HepG2 (cell line): ENCODE results near the gene DOCK2. TPM values are rescaled to one million over a fixed set of nuclear protein-coding genes. Genes with fewer than 3 reads are reported as not detected.

Experiments
- ATAC-seq: fragments of 200-7000 bp; cut with Tn5 transposase; 3 replicates; pipeline ENCODE4 v1.9.1; 2020; ENCODE audit warnings: mild to moderate bottlenecking, moderate library complexity
- BruUV-seq: library from RNA; stranded (reverse); fragments of 400-500 nt; replicated peaks from 2 replicates; lab custom pipeline; 2021; lab: Mats Ljungman, UMichigan
- CTCF ChIA-PET: fragments of 300-600 bp; formaldehyde crosslinking; extraction: SDS; loops from one replicate; lab custom pipeline; 2021; ENCODE audit warnings: low total read pairs, inconsistent platforms, low intra/inter-chr PET ratio; lab: Yijun Ruan, JAX
- POLR2A ChIA-PET: fragments of 350-600 bp; sonication (Branson Sonifier 250); formaldehyde crosslinking; loops from one replicate; lab custom pipeline; 2020; ENCODE audit warnings: antibody characterized with exemption, inconsistent platforms; lab: Yijun Ruan, JAX
- DNase-seq: peaks from one replicate; pipeline ENCODE4 v3.0.0-alpha.2; 2015; ENCODE audit warnings: low spot score
- FAIRE-seq: peaks from 3 replicates; lab custom pipeline; 2011; peaks lifted over from hg19 to GRCh38; lab: Jason Lieb, UNC
- H2AFZ ChIP-seq: one replicate; pipeline ENCODE4 v1.6.1; 2011; ENCODE audit warnings: low read length, inconsistent platforms
- H3K27ac ChIP-seq: fragments of 300-600 bp; 3 replicates; pipeline ENCODE4 v1.8.0; 2011; ENCODE audit warnings: mixed run types, mild to moderate bottlenecking, mixed read lengths, low read length, inconsistent platforms; ENCODE audit not compliant: insufficient read depth; ENCODE audit errors: extremely low read length
- H3K27me3 ChIP-seq, 2 experiments: fragments of 200-600 bp in 1 of 2; 2 replicates in 1 of 2; 3 replicates in 1 of 2; pipeline versions ENCODE4 v1.6.0 to v1.8.0; 2011; ENCODE audit warnings: low read length in 2 of 2, mild to moderate bottlenecking in 2 of 2, moderate library complexity in 2 of 2, inconsistent platforms in 1 of 2; ENCODE audit not compliant: insufficient read depth in 2 of 2, control insufficient read depth in 1 of 2
- H3K36me3 ChIP-seq, 2 experiments: fragments of 200-600 bp in 1 of 2; replicated peaks in 1 of 2; 2 replicates in 1 of 2; 3 replicates in 1 of 2; pipeline versions ENCODE4 v1.5.1 to v1.8.0; 2011; ENCODE audit warnings: low read length in 2 of 2, inconsistent platforms in 1 of 2; ENCODE audit not compliant: insufficient read depth in 2 of 2, control insufficient read depth in 1 of 2
- H3K4me1 ChIP-seq: 2 replicates; pipeline ENCODE4 v1.5.1; 2012; ENCODE audit warnings: low read length, inconsistent platforms; ENCODE audit not compliant: insufficient read depth
- H3K4me2 ChIP-seq: 2 replicates; pipeline ENCODE4 v1.6.0; 2011; ENCODE audit warnings: low read depth, low read length, inconsistent platforms
- H3K4me3 ChIP-seq, 3 experiments: fragments of 200-600 bp in 1 of 3; sonication (generic), shearing (Covaris generic) in 1 of 3; replicated peaks in 1 of 3; 2 replicates each; pipeline ENCODE4 v1.5.1; 2011 to 2016; ENCODE audit warnings: low read length in 3 of 3, inconsistent platforms in 2 of 3, low read depth in 2 of 3, mild to moderate bottlenecking in 2 of 3, control low read depth in 1 of 3, mixed read lengths in 1 of 3; ENCODE audit not compliant: insufficient read depth in 1 of 3
- H3K79me2 ChIP-seq: one replicate; pipeline ENCODE4 v1.6.1; 2011; ENCODE audit warnings: low read length, inconsistent platforms; ENCODE audit not compliant: insufficient read depth
- H3K9ac ChIP-seq: 2 replicates; pipeline ENCODE4 v1.6.0; 2011; ENCODE audit warnings: mild to moderate bottlenecking, low read depth, low read length, inconsistent platforms; ENCODE audit not compliant: insufficient read depth
- H3K9me3 ChIP-seq: 2 replicates; pipeline ENCODE4 v1.5.1; 2012; ENCODE audit warnings: mild to moderate bottlenecking, low read length
- H4K20me1 ChIP-seq: 2 replicates; pipeline ENCODE4 v1.6.0; 2011; ENCODE audit warnings: inconsistent platforms, mild to moderate bottlenecking, low read length, moderate library complexity; ENCODE audit not compliant: insufficient read depth
- ASH2L ChIP-seq: fragments of 300-600, 200-600 bp; sonication (generic); IDR thresholded peaks from 2 replicates; pipeline ENCODE4 v1.7.0; 2017; ENCODE audit warnings: low read depth, mild to moderate bottlenecking, moderate library complexity, mixed read lengths, low read length; ENCODE audit not compliant: insufficient read length
- LBX2 ChIP-seq: sonication (generic); formaldehyde crosslinking; IDR thresholded peaks from 2 replicates; pipeline ENCODE4 v1.5.0; 2020; ENCODE audit warnings: missing genetic modification reagents, mild to moderate bottlenecking, borderline replicate concordance
- PAXIP1 ChIP-seq: sonication (generic); formaldehyde crosslinking; conservative IDR thresholded peaks from 2 replicates; pipeline ENCODE4 v1.4.0; 2020; ENCODE audit warnings: mild to moderate bottlenecking, missing genetic modification reagents, moderate library complexity
- PBX2 ChIP-seq: IDR thresholded peaks from 2 replicates; pipeline ENCODE4 v1.6.1; 2016; ENCODE audit warnings: control low read depth
- POLR2AphosphoS5 ChIP-seq: IDR thresholded peaks from 2 replicates; pipeline ENCODE4 v1.6.1; 2012; ENCODE audit warnings: low read depth, low read length
- PRDM10 ChIP-seq: sonication (generic); formaldehyde crosslinking; IDR thresholded peaks from 2 replicates; pipeline ENCODE4 v1.4.0; 2020; ENCODE audit warnings: low read depth, missing genetic modification reagents
- RERE ChIP-seq: IDR thresholded peaks from 2 replicates; pipeline ENCODE4 v1.6.1; 2016; ENCODE audit warnings: low read depth, missing genetic modification reagents, missing compliant biosample characterization
- ZBTB21 ChIP-seq: sonication (generic); formaldehyde crosslinking; IDR thresholded peaks from 2 replicates; pipeline ENCODE4 v1.4.0; 2020; ENCODE audit warnings: missing genetic modification reagents
- ZKSCAN5 ChIP-seq: sonication (generic); formaldehyde crosslinking; IDR thresholded peaks from 2 replicates; pipeline ENCODE4 v1.5.1; 2020; ENCODE audit warnings: mild to moderate bottlenecking, missing genetic modification reagents
- WGBS: methylation state at CpG from one replicate; pipeline ENCODE4 v1.1.6; 2017; ENCODE audit warnings: low lambda C conversion rate; 5-methylcytosine and 5-hydroxymethylcytosine counted together
- in situ Hi-C: cut with HindIII; loops from 2 replicates; pipeline ENCODE4 v1.10.0; 2017; ENCODE audit warnings: low pct_unique_long_range_greater_than_20kb; ENCODE audit not compliant: extremely low pct_ligation_motif_present
- intact Hi-C: fragments of 100-400 bp; cut with micrococcal nuclease; formaldehyde crosslinking; loops from one replicate; pipeline ENCODE4 v1.10.0; 2022; ENCODE audit not compliant: unreplicated experiment
- polyA plus RNA-seq, 8 experiments: library from polyadenylated mRNA; depleted of rRNA in 3 of 8; stranded (reverse) in 7 of 8; unstranded in 1 of 8; fragments of >200 nt; fragmentation: Illumina TruSeq in 4 of 8; extraction: Trizol in 4 of 8; gene quantifications; 2 replicates each; pipeline versions ENCODE4 v1.2.1 to v1.2.3, GENCODE V29; 2011 to 2016; ENCODE audit warnings: low read depth in 4 of 8, missing spikeins in 1 of 8, mixed read lengths in 1 of 8; ENCODE audit not compliant: insufficient read depth in 1 of 8
- total RNA-seq, 5 experiments: library from RNA; depleted of rRNA; stranded (reverse); fragments of >200 nt; fragmentation: Illumina TruSeq; extraction: Trizol; gene quantifications; 2 replicates each; pipeline ENCODE4 v1.2.3, GENCODE V29; 2016; ENCODE audit warnings: low read depth in 1 of 5

DOCK2 gene
- total and polyA plus RNA-seq, 2 of the 13 experiments (the other 11 are each of a cell fraction or from before 2014, with no cell fraction given) = not detected

- ChIA-PET CTCF (no interaction called here), POLR2A (no interaction called here)
- FAIRE-seq (no peak), ATAC-seq (no peak), DNase-seq (no peak)
- H2AFZ ChIP-seq = no peak overlapping the region
- WGBS = 4% methylated on average over 7 of the region's 7 CpGs
- no peak overlapping the region for H3K4me2 ChIP-seq
- no peaks in the 10 kb centered on the region for H3K36me3 ChIP-seq
- no peaks in the 10 kb centered on the region for H3K79me2 ChIP-seq
- intact Hi-C loops (no loop called here), in situ Hi-C loops (no loop called here)
- H3K27ac ChIP-seq = no peak overlapping the region
- H3K4me3 ChIP-seq = no peak overlapping the region
- H3K9ac ChIP-seq = no peak overlapping the region
- no peaks in the 10 kb centered on the region; a peak in 1 of 5 replicates for H3K27me3 ChIP-seq
- no peaks in the 10 kb centered on the region for H3K9me3 ChIP-seq
- BruUV-seq = no TSS peak
- no peaks in the 10 kb centered on the region for H4K20me1 ChIP-seq
- H3K4me1 ChIP-seq = no peaks in the 10 kb centered on the region
- TF ChIP-seq PRDM10 (CRISPR knock-in tag) (no peak), POLR2AphosphoS5 (no peak), LBX2 (CRISPR knock-in tag) (no peak), PBX2 (CRISPR knock-in tag) (no peak), RERE (CRISPR knock-in tag) (no peak), ASH2L (no peak), PAXIP1 (CRISPR knock-in tag) (no peak), ZBTB21 (CRISPR knock-in tag) (no peak), ZKSCAN5 (CRISPR knock-in tag) (no peak)
Observed at GRCh38 chr5:170075696-170076095, 438.6 kb downstream of the DOCK2 start.
